HG03064 (cell line): Measurements from ENCODE around the gene POU2F3.

ENCODE experiments used
- ATAC-seq: cut with Tn5 transposase; IDR thresholded peaks from one replicate; pipeline ENCODE4 v1.9.1; 2021; ENCODE audit warnings: low read depth; ENCODE audit not compliant: unreplicated experiment

The POU2F3 gene

GRCh38 chr11:120224361-120224760 is 15.6 kb upstream of the POU2F3 start:
- ATAC-seq: no peak

GRCh38 chr11:120224972-120225909 is 14.7 kb upstream of the POU2F3 start:
- ATAC-seq: no peak

GRCh38 chr11:120226242-120226641 is 13.7 kb upstream of the POU2F3 start:
- no peak for ATAC-seq

- ATAC-seq: no peak
Measured at GRCh38 chr11:120226714-120227113, 13.2 kb upstream of the POU2F3 start.

GRCh38 chr11:120227228-120227852 is 12.6 kb upstream of the POU2F3 start:
- no peak for ATAC-seq

- no peak for ATAC-seq
Measured at GRCh38 chr11:120228794-120229384, 11.1 kb upstream of the POU2F3 start.

- no peak for ATAC-seq
Measured at GRCh38 chr11:120229451-120230424, 10.2 kb upstream of the POU2F3 start.

- ATAC-seq: no peak
Measured at GRCh38 chr11:120230433-120231071, 9.4 kb upstream of the POU2F3 start.

GRCh38 chr11:120231963-120232362 is 8.0 kb upstream of the POU2F3 start:
- ATAC-seq: no peak

- no peak for ATAC-seq
Measured at GRCh38 chr11:120233207-120233803, 6.6 kb upstream of the POU2F3 start.

GRCh38 chr11:120235024-120235628 is 4.8 kb upstream of the POU2F3 start:
- no peak for ATAC-seq

GRCh38 chr11:120236169-120237107 is 3.5 kb upstream of the POU2F3 start:
- no peak for ATAC-seq

GRCh38 chr11:120238968-120239620 is 846 bp upstream of the POU2F3 start:
- no peak for ATAC-seq

GRCh38 chr11:120240866-120241265 is 926 bp downstream of the POU2F3 start:
- ATAC-seq: no peak

GRCh38 chr11:120241277-120241676 is 1.3 kb downstream of the POU2F3 start:
- ATAC-seq: no peak

- no peak for ATAC-seq
Measured at GRCh38 chr11:120243221-120243620, 3.3 kb downstream of the POU2F3 start.
